Medulla oblongata (tissue), 1 donor: ENCODE measurements around the gene MEIS3.

Experiments used
- DNase-seq: peaks from one replicate; pipeline ENCODE4 v3.0.0-alpha.2; 2015; ENCODE audit errors: extremely low spot score

Gene MEIS3

DNA sequence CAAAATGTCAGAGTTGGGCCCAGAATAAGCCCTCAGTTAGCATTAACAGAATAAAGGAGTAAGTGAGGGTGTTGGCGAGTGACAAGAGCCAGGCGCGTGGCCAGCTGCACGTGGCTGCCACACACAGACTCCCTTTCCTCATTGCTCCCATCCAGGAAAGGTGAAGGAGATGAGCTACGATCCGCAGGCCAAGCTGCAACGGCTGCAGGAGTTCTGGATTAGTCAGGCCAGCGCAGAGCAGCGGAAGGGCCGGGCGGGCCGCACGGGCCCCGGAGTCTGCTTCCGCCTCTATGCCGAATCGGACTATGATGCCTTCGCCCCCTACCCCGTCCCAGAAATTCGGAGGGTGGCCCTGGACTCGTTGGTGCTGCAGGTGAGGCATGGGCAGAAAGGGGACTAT lies 57.0 kb downstream of the MEIS3 start:
- no peak for DNase-seq

DNA sequence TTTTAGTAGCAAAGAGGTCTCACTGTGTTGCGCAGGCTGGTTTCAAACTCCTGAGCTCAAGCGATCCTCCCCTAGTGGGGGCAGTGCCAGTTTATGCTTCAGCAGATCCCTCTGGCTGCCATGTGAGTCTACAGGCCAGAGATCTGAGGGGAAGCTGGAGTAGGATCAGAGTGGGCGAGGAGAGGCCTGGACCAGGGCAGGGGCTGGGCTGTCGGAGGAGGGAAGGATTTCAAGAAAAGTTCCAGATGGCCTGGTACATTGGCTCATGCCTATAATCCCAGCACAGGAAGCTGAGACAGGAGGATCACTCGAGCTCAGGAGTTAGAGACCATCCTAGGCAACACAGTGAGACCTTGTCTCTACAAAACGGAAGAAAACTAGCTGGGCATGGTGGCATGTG lies 60.4 kb downstream of the MEIS3 start:
- no peak for DNase-seq

DNA sequence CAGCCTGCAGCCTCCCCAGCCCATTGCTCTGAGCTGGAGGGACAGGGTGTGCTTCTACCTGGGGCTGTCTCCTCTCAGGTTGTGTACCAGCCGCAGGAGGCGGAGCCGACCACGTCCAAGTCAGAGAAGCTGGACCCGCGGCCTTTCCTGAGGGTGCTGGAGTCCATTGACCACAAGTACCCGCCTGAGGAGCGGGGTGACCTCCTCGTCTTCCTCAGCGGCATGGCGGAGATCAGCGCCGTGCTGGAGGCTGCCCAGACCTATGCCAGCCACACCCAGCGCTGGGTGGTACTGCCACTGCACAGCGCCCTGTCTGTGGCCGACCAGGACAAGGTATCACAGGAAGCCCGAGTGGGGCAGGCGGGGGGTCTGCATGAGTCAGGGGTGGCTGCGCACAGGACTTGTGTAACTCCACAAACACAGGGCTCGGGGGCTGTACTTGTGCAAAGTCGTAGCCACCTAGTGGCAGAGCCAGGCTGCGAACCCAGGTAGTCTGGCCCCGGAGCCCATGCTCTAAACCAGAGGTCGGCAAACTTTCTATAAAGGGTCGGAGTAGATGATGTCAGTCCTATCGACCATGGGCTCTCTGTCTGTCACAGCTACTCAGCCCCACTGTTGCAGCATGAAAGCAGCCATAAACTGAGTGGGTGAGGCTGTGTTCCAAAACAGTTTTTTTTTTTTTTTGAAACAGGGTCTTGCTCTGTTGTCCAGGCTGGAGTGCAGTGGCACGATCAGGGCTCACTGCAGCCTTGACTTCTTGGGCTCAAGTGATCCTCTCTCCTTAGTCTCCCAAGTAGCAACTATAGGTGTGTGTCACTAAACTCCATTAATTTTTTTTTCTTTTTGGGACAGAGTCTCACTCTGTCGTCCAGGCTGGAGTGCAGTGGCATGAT lies 61.3 kb downstream of the MEIS3 start:
- no peak for DNase-seq

DNA sequence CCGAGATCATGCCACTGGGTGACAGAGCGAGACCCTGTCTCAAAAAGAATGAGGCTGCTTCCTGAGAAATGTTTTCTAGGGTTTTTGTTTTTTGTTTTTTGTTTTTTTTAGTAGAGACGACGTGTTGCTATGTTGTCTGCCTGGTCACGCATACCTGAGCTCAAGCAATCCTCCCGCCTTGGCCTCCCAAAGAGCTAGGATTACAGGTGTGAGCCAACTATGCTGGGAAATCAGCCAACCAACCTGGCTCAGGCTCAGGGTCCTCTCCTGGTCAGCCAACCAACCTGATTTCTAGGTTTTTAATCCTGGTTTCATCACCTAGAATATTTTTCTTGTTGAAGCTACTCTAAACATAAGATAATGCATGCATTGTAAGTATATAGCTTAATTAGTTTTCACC lies 62.4 kb downstream of the MEIS3 start:
- DNase-seq: no peak

DNA sequence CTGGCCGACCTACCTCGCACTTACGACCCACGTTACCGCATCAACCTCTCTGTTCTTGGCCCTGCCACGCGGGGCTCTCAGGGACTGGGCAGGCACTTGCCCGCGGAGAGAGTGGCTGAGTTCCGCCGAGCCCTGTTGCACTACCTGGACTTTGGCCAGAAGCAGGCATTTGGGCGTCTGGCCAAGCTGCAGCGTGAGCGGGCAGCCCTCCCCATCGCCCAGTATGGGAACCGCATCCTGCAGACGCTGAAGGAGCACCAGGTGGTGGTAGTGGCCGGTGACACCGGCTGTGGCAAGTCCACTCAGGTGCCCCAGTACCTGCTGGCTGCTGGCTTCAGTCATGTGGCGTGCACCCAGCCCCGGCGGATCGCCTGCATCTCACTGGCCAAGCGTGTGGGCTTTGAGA lies 66.0 kb downstream of the MEIS3 start:
- DNase-seq: no peak
